ENCODE results near the gene ACTMAP.

DNA sequence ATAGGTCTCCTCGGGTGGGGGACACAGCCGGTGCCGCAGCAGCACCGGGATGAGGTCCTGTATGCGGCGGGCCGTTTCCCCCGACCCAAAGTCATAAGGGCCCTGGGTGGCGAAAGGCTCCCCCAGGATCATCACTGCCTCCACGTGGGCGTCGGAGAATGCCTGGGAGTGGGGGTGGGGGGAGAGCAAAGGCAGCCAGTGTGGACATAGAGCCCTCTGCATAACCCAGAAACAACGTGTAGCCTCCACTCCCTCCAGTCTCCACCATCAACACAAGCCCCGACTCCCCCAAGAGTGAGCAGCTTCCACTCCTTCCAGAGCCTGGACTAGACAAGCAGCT, 58.1 kb downstream of the ACTMAP start:
- TF ChIP-seq, protein P1, sequence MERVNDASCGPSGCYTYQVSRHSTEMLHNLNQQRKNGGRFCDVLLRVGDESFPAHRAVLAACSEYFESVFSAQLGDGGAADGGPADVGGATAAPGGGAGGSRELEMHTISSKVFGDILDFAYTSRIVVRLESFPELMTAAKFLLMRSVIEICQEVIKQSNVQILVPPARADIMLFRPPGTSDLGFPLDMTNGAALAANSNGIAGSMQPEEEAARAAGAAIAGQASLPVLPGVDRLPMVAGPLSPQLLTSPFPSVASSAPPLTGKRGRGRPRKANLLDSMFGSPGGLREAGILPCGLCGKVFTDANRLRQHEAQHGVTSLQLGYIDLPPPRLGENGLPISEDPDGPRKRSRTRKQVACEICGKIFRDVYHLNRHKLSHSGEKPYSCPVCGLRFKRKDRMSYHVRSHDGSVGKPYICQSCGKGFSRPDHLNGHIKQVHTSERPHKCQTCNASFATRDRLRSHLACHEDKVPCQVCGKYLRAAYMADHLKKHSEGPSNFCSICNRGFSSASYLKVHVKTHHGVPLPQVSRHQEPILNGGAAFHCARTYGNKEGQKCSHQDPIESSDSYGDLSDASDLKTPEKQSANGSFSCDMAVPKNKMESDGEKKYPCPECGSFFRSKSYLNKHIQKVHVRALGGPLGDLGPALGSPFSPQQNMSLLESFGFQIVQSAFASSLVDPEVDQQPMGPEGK (CRISPR knock-in tag; IDR thresholded peaks at IDR 0.05; ENCODE audit: borderline replicate concordance) = no peak
- TF ChIP-seq TOX (CRISPR knock-in tag; IDR thresholded peaks at IDR 0.05; ENCODE audit: borderline replicate concordance) (no peak), ZNF70 (CRISPR knock-in tag; IDR thresholded peaks at IDR 0.05) (no peak), ZFP30 (CRISPR knock-in tag; IDR thresholded peaks at IDR 0.05) (no peak), CSDC2 (CRISPR knock-in tag; IDR thresholded peaks at IDR 0.05) (no peak), ZFP3 (CRISPR knock-in tag; IDR thresholded peaks at IDR 0.05) (no peak), GLIS3 (CRISPR knock-in tag; IDR thresholded peaks at IDR 0.05) (no peak), SNAI2 (CRISPR knock-in tag; IDR thresholded peaks at IDR 0.05) (no peak), ISL1 (CRISPR knock-in tag; IDR thresholded peaks at IDR 0.05) (no peak), BACH2 (CRISPR knock-in tag; IDR thresholded peaks at IDR 0.05; ENCODE audit: borderline replicate concordance) (no peak), RARB (CRISPR knock-in tag; IDR thresholded peaks at IDR 0.05) (no peak), ZNF8 (CRISPR knock-in tag; IDR thresholded peaks at IDR 0.05) (no peak), ARNTL (CRISPR knock-in tag; IDR thresholded peaks at IDR 0.05; ENCODE audit: borderline replicate concordance, low read depth) (no peak)
- TF ChIP-seq, protein P2, sequence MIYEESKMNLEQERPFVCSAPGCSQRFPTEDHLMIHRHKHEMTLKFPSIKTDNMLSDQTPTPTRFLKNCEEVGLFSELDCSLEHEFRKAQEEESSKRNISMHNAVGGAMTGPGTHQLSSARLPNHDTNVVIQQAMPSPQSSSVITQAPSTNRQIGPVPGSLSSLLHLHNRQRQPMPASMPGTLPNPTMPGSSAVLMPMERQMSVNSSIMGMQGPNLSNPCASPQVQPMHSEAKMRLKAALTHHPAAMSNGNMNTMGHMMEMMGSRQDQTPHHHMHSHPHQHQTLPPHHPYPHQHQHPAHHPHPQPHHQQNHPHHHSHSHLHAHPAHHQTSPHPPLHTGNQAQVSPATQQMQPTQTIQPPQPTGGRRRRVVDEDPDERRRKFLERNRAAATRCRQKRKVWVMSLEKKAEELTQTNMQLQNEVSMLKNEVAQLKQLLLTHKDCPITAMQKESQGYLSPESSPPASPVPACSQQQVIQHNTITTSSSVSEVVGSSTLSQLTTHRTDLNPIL (CRISPR knock-in tag; IDR thresholded peaks at IDR 0.05; ENCODE audit: low read depth) = no peak

All from SK-N-SH treated with all-trans-retinoic acid at 6 μM for 48 hours (cell line).